RWPE1 (cell line): ENCODE data around the gene TIMM23B.
"Not testable (repeated sequence)": the region's sequence is repeated elsewhere in the genome, so short reads cannot be mapped to it uniquely, and the experiment has no call there.

Experiments used
- CTCF ChIA-PET: fragments of 350-600 bp; sonication (Branson Sonifier 250); formaldehyde crosslinking; extraction: SDS; loops from one replicate; lab custom pipeline; 2021; lab: Yijun Ruan, JAX
- POLR2A ChIA-PET: fragments of 400-600 bp; formaldehyde crosslinking; extraction: SDS; loops from one replicate; lab custom pipeline; 2020; ENCODE audit warnings: antibody characterized with exemption; ENCODE audit not compliant: low non-redundant PET; lab: Yijun Ruan, JAX
- DNase-seq: peaks from one replicate; pipeline ENCODE4 v3.0.0; 2012; ENCODE audit warnings: low spot score
- H3K27ac ChIP-seq: fragments of 450-650 bp; 2 replicates; pipeline ENCODE4 v1.5.1; 2017

Gene TIMM23B

GRCh38 chr10:49952006-49952405, 10.2 kb downstream of the TIMM23B start:
- CTCF ChIA-PET = interaction anchor here (0.6 kb wide), 1 partner anchor 236 kb away, joined by 3 read pairs; no protein-coding TSS in a partner anchor
- H3K27ac ChIP-seq, DNase-seq, POLR2A ChIA-PET: not testable (repeated sequence)

DNA sequence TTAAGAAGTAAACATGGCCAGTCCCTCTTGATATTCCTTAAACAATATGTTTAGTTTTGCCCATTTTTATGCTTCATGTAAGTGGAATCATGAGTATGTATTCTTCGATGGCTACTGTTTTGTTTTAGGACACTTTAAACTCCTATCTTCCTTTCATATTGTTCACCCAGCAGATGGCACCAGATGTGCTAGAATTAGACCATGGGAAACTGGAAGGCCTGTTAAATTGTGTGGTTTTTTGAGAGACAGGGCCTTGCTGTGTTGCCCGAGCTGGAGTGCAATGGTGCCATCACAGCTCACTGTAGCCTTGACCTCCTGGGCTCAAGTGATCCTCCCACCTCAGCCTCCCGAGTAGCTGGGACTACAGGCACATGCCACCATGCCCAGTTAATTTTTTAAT, 11.3 kb downstream of the TIMM23B start:
- POLR2A ChIA-PET, H3K27ac ChIP-seq, DNase-seq, CTCF ChIA-PET: not testable (repeated sequence)

DNA sequence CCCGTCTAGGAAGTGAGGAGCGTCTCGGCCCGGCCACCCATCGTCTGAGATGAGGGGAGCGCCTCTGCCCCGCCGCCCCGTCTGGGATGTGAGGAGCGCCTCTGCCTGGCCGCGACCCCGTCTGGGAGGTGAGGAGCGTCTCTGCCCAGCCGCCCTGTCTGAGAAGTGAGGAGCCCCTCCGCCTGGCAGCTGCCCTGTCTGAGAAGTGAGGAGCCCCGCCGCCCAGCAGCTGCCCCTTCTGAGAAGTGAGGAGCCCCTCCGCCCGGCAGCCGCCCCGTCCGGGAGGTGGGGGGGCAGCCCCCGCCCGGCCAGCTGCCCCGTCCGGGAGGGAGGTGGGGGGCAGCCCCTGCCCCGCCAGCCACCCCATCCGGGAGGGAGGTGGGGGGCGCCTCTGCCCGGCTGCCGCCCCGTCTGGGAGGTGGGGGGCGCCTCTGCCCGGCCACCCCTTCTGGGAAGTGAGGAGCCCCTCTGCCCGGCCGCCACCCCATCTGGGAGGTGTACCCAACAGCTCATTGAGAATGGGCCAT, 28.5 kb downstream of the TIMM23B start:
- H3K27ac ChIP-seq, CTCF ChIA-PET, DNase-seq, POLR2A ChIA-PET: not testable (repeated sequence)

DNA sequence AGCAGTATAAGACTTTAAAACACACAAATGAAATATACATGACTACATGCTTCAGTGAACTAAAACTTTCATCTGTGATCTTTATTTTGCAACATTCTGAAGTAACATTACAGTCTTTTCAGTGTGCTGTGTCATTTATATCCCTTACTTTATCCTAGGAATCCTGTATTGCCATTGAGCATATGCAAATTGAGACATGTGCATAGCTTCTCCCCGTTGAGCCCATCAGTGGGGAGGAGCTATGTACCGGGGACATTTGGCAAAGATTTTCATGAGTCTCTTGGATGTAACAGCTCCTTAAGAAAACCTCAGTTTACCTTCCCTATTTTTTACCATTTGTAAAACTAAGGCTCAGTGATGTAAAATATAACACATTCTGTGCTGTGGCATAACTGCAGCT, 29.6 kb downstream of the TIMM23B start:
- POLR2A ChIA-PET, CTCF ChIA-PET, H3K27ac ChIP-seq, DNase-seq: not testable (repeated sequence)

DNA sequence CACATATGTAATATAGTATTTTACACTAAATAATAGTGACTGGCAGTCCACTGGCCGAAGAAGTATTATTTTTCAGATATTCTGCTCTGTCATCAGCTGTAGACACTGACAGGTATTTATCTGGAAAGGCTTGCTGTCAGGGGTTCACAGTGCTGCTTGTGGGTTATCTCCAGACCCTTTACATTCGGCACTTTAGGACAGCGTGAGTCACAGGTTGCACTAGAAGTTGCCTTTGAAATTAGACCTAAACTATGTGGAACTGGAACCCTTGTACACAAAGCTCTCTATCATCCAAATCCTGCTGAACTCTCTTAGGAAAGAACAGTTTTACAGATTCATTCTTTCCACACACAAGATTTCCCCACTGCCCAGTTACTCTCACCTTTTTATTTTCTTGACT, 30.2 kb downstream of the TIMM23B start:
- DNase-seq, POLR2A ChIA-PET, CTCF ChIA-PET, H3K27ac ChIP-seq: not testable (repeated sequence)

- CTCF ChIA-PET, POLR2A ChIA-PET, DNase-seq, H3K27ac ChIP-seq: not testable (repeated sequence)
Measured at GRCh38 chr10:49977756-49978155, 35.9 kb downstream of the TIMM23B start.

GRCh38 chr10:49987207-49987606, 45.4 kb downstream of the TIMM23B start:
- DNase-seq, CTCF ChIA-PET, POLR2A ChIA-PET, H3K27ac ChIP-seq: not testable (repeated sequence)

- DNase-seq, POLR2A ChIA-PET, H3K27ac ChIP-seq, CTCF ChIA-PET: not testable (repeated sequence)
Measured at GRCh38 chr10:49988376-49988775, 46.5 kb downstream of the TIMM23B start, which contains the start of gene AGAP6. TSS of gene AGAP6 (plus strand) at chr10:49988406. CDS start at chr10:49988716, 310 bp downstream.

DNA sequence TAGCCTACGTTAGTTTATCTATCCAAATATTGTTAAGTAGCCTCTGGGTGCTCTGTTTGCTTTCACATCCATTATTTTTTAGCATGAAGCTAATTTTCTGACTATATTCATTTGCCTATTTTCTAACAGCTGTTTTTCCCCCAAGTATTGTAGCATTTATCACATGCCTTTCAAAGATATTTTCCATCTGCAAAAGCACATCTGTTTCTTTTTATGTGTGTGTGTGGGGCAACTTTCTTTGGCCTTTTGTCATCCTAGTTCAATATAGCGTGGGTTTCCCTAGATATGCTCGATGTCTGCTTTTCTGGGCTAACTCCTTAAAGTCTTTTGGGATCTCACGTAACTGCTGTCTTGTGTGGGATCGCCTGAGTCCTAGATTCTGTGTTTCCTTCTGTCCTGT, 53.5 kb downstream of the TIMM23B start:
- H3K27ac ChIP-seq, CTCF ChIA-PET, POLR2A ChIA-PET, DNase-seq: not testable (repeated sequence)

- POLR2A ChIA-PET, H3K27ac ChIP-seq, DNase-seq, CTCF ChIA-PET: not testable (repeated sequence)
Measured at GRCh38 chr10:50014024-50014423, 72.2 kb downstream of the TIMM23B start.

DNA sequence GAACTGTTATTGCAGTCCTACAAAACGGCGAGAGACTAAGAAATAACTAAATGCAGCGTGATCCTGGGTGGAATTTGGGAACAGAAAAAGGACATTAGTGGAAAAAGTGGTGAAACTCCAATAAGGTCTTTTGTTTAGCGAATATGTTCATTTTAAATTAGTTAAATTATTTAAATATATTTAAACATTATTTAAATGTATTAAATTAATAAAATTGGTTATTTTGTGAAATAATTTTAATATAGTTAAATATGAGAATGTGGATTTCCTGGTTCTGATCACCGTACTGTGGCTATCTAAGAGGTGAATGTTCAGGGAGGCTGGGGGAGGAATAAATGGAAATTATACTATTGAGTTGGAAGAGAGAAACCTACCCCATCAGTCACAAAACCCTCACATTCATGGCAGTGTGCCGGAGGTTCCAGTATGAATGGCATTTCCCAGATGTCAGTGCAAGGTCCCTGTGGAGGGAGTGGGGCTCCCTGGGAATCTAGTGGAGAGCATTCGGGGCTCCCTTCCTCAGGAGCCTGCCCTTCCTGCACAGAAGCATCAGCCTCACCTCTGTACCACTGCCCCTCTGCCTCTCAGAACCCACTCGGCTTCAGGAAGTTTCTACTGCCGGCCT, 73.9 kb downstream of the TIMM23B start:
- CTCF ChIA-PET, DNase-seq, H3K27ac ChIP-seq, POLR2A ChIA-PET: not testable (repeated sequence)

- DNase-seq, H3K27ac ChIP-seq, POLR2A ChIA-PET, CTCF ChIA-PET: not testable (repeated sequence)
Measured at GRCh38 chr10:50016926-50017325, 75.1 kb downstream of the TIMM23B start.

GRCh38 chr10:50017646-50018045, 75.8 kb downstream of the TIMM23B start:
- DNase-seq, POLR2A ChIA-PET, H3K27ac ChIP-seq, CTCF ChIA-PET: not testable (repeated sequence)

DNA sequence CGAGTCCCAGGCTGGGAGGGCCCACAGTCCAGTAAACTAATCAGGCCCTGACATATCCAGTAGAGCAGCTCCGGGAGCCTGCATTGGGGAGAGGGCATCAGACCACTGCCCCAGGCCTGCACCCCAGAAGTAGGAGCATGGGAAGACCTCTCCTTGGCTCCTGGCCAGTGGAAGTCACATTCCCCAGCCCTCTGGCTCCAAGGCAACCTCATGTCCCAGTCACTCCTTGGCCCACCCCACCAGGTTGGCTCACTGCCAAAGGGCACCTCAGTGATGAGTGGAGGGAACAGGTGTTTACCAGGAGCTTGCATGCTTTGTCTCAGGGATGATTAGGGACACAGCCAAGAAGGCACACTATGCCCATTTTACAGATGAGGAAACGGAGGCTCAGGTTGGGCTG, 77.4 kb downstream of the TIMM23B start:
- CTCF ChIA-PET, POLR2A ChIA-PET, DNase-seq, H3K27ac ChIP-seq: not testable (repeated sequence)

DNA sequence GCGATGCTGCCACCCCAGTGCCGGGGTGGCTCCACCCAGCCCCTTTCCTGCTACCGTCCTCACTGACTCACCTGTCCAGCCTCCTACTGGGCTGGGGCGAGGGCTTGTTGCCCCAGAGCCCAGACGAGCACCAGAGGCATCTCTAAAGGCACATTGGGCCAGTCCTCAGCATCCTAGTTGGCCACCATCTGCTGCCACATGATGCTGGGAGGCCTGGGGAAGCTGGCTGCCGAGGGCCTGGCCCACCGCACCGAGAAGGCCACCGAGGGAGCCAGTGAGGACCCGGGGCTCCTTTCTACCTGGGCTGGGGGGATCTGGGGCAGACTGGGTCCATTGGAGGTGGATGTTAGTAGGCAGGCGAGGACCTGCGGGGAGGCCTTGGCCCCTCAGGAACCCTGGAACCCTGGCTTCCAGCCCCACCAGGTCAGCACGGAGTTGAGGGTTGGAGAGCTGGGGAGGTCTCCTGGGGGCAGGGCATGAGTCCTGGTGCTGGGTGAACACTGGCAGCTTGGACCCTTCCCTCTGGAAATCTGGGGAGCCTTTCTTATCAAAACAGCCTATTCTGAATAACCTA, 78.7 kb downstream of the TIMM23B start:
- POLR2A ChIA-PET, H3K27ac ChIP-seq, DNase-seq: not testable (repeated sequence)
- CTCF ChIA-PET = interaction anchor here (0.6 kb wide), 1 partner anchor 389 kb away, joined by 3 read pairs; no protein-coding TSS in a partner anchor
